Mesenchymal stem cell (in vitro differentiated cells and primary cell): ENCODE data around the gene METTL2B. TPM values are rescaled to one million over a fixed set of nuclear protein-coding genes. Genes with fewer than 3 reads are reported as not detected.
"Not testable (repeated sequence)": the region's sequence is repeated elsewhere in the genome, so short reads cannot be mapped to it uniquely, and the experiment has no call there.

Experiments
- DNase-seq: peaks from one replicate; pipeline ENCODE4 v3.0.0-alpha.2; 2013
- H2AFZ ChIP-seq: one replicate; pipeline ENCODE4 v1.6.1; 2013; ENCODE audit warnings: low read depth, mild to moderate bottlenecking, control low read depth, inconsistent platforms, low read length, moderate library complexity
- H2AK5ac ChIP-seq: 2 replicates; pipeline ENCODE4 v1.6.1; 2013; ENCODE audit warnings: low read length, moderate library complexity, mild to moderate bottlenecking, inconsistent platforms; ENCODE audit not compliant: severe bottlenecking
- H2BK120ac ChIP-seq: one replicate; pipeline ENCODE4 v1.6.1; 2013; ENCODE audit warnings: low read depth, mild to moderate bottlenecking, inconsistent platforms, low read length, moderate library complexity
- H2BK12ac ChIP-seq, 2 experiments: one replicate each; pipeline ENCODE4 v1.6.1; 2013; ENCODE audit warnings: inconsistent platforms in 2 of 2, low read length in 2 of 2, mild to moderate bottlenecking in 2 of 2, moderate library complexity in 2 of 2, control low read depth in 1 of 2
- H2BK15ac ChIP-seq: one replicate; pipeline ENCODE4 v1.6.1; 2013; ENCODE audit warnings: mild to moderate bottlenecking, low read depth, inconsistent platforms; ENCODE audit not compliant: poor library complexity, severe bottlenecking
- H2BK5ac ChIP-seq: 2 replicates; pipeline ENCODE4 v1.6.1; 2013; ENCODE audit warnings: low read depth, mild to moderate bottlenecking, low read length, control low read depth, inconsistent platforms; ENCODE audit not compliant: poor library complexity, severe bottlenecking
- H3K14ac ChIP-seq, 2 experiments: one replicate each; pipeline ENCODE4 v1.6.1; 2013; ENCODE audit warnings: inconsistent platforms in 2 of 2, low read length in 2 of 2, control low read depth in 1 of 2, mild to moderate bottlenecking in 1 of 2, moderate library complexity in 1 of 2
- H3K18ac ChIP-seq, 2 experiments: one replicate each; pipeline ENCODE4 v1.6.1; 2013; ENCODE audit warnings: inconsistent platforms in 2 of 2, low read length in 2 of 2, control low read depth in 1 of 2, low read depth in 1 of 2, mild to moderate bottlenecking in 1 of 2
- H3K23ac ChIP-seq, 2 experiments: one replicate each; pipeline ENCODE4 v1.6.1; 2013; ENCODE audit warnings: inconsistent platforms in 2 of 2, low read length in 2 of 2, mild to moderate bottlenecking in 2 of 2, moderate library complexity in 2 of 2, control low read depth in 1 of 2
- H3K27ac ChIP-seq: 2 replicates; pipeline ENCODE4 v1.5.1; 2013; ENCODE audit warnings: mild to moderate bottlenecking, moderate library complexity, low read length, control low read depth, inconsistent platforms; ENCODE audit not compliant: poor library complexity, severe bottlenecking
- H3K27me3 ChIP-seq, 2 experiments: 2 replicates each; pipeline versions ENCODE4 v1.6.1 to v1.7.0; 2013; ENCODE audit warnings: low read length in 2 of 2, mild to moderate bottlenecking in 2 of 2, moderate library complexity in 2 of 2, control low read depth in 1 of 2, inconsistent platforms in 1 of 2; ENCODE audit not compliant: control insufficient read depth in 1 of 2, insufficient read depth in 1 of 2
- H3K36me3 ChIP-seq, 2 experiments: 2 replicates each; pipeline versions ENCODE4 v1.6.1 to v1.7.0; 2013; ENCODE audit warnings: low read length in 2 of 2, control low read depth in 1 of 2, inconsistent platforms in 1 of 2, low read depth in 1 of 2, mild to moderate bottlenecking in 1 of 2; ENCODE audit not compliant: insufficient read depth in 2 of 2, control insufficient read depth in 1 of 2
- H3K4ac ChIP-seq, 2 experiments: one replicate each; pipeline ENCODE4 v1.6.1; 2013; ENCODE audit warnings: inconsistent platforms in 2 of 2, low read length in 2 of 2, mild to moderate bottlenecking in 2 of 2, moderate library complexity in 2 of 2, control low read depth in 1 of 2, low read depth in 1 of 2
- H3K4me1 ChIP-seq: 2 replicates; pipeline ENCODE4 v1.6.1; 2013; ENCODE audit warnings: low read depth, low read length, control low read depth; ENCODE audit not compliant: control insufficient read depth, insufficient read depth
- H3K4me2 ChIP-seq: 2 replicates; pipeline ENCODE4 v1.6.1; 2013; ENCODE audit warnings: low read length, mild to moderate bottlenecking, inconsistent platforms; ENCODE audit not compliant: poor library complexity, severe bottlenecking
- H3K4me3 ChIP-seq, 2 experiments: 2 replicates each; pipeline versions ENCODE4 v1.5.1 to v1.7.0; 2013; ENCODE audit warnings: low read length in 2 of 2, mild to moderate bottlenecking in 2 of 2, control low read depth in 1 of 2, low read depth in 1 of 2; ENCODE audit not compliant: insufficient read depth in 1 of 2
- H3K79me1 ChIP-seq: replicated peaks from 2 replicates; pipeline ENCODE4 v1.6.1; 2013; ENCODE audit warnings: mild to moderate bottlenecking, control low read depth, low read length, inconsistent platforms; ENCODE audit not compliant: poor library complexity, severe bottlenecking
- H3K9ac ChIP-seq: 2 replicates; pipeline ENCODE4 v1.7.0; 2013; ENCODE audit warnings: mild to moderate bottlenecking, low read length, moderate library complexity
- H3K9me3 ChIP-seq: 2 replicates; pipeline ENCODE4 v1.7.0; 2013; ENCODE audit warnings: mild to moderate bottlenecking, low read length; ENCODE audit not compliant: control insufficient read depth
- H4K8ac ChIP-seq: one replicate; pipeline ENCODE4 v1.6.1; 2013; ENCODE audit warnings: inconsistent platforms, mild to moderate bottlenecking, low read length, moderate library complexity
- H4K91ac ChIP-seq: one replicate; pipeline ENCODE4 v1.6.1; 2013; ENCODE audit warnings: mild to moderate bottlenecking, low read length, inconsistent platforms
- WGBS: methylation state at CpG from one replicate; pipeline ENCODE4 v1.1.7; 2013; ENCODE audit warnings: mixed read lengths; 5-methylcytosine and 5-hydroxymethylcytosine counted together
- small RNA-seq: library from polyadenylated mRNA; stranded (forward); fragments of <200 nt; extraction: miRNeasy Mini kit (QIAGEN cat#:217004); gene quantifications from one replicate; pipeline ENCODE3, GENCODE V24; 2013; ENCODE audit warnings: low read depth

Gene METTL2B

DNA sequence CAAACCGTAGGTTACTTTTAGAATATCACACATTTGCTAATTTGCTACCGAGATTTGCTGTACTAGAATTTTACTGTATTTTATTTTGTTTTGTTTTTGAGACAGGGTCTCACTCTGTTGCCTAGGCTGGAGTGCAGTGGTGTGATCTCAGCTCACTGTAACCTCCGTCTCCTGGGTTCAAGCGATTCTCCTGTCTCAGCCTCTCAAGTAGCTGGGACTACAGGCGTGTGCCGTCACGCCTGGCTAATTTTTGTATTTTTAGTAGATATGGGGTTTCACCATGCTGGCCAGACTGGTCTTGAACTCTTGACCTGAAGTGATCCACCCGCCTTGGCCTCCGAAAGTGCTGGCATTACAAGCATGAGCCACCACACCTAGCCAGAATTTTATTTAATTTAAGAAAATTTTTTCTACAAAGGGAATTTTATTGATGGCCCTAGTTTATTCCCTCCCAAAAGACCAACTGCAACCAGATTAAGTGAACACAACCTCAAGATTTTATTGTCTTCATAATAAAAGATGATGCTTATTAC lies 69.8 kb downstream of the METTL2B start:
- not testable (repeated sequence) for H3K4me2 ChIP-seq, H3K4ac ChIP-seq, H4K8ac ChIP-seq, H3K18ac ChIP-seq, DNase-seq, H3K27me3 ChIP-seq, H3K4me3 ChIP-seq, H3K27ac ChIP-seq, H3K79me1 ChIP-seq, H3K4me1 ChIP-seq, H3K9me3 ChIP-seq, H2BK12ac ChIP-seq, H3K14ac ChIP-seq, H2BK5ac ChIP-seq, H2BK15ac ChIP-seq, H2AK5ac ChIP-seq, H2BK120ac ChIP-seq, H4K91ac ChIP-seq, H3K9ac ChIP-seq, H3K23ac ChIP-seq, H2AFZ ChIP-seq
- 100% methylated on average over 1 of the region's 9 CpGs for WGBS
- H3K36me3 ChIP-seq, result peaks cover 15 to 47% of the 10 kb centered on the region in 2 experiments

DNA sequence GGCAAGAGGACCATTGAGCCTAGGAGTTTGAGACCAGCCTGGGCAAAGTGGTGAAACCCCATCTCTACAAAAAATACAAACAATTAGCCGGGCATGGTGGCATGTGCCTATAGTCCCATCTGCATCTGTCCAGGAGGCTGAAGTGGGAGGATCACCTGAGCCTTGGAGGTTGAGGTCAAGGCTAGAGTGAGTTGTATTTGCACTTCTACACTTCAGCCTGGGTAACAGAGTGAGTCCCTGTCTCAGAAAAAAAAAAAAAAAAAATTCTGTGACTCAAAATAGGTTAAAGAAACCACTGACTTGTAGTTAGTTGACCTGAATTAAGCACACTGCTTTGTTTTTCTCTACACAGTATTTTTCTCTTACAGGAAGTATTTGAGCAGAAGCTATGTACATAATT lies 74.4 kb downstream of the METTL2B start:
- no peak overlapping the region for H2BK120ac ChIP-seq
- peaks cover 6 to 26% of the 10 kb centered on the region in 2 experiments for H3K36me3 ChIP-seq
- no peaks in the 10 kb centered on the region for H3K27me3 ChIP-seq
- no peak overlapping the region for H4K8ac ChIP-seq
- H3K4me3 ChIP-seq, result no peak overlapping the region
- no peak overlapping the region for H4K91ac ChIP-seq
- H2BK5ac ChIP-seq, result no peak overlapping the region
- no peaks in the 10 kb centered on the region for H3K9me3 ChIP-seq
- no peak overlapping the region for H2BK15ac ChIP-seq
- peaks cover 2% of the 10 kb centered on the region for H3K79me1 ChIP-seq
- no peak overlapping the region for H3K27ac ChIP-seq
- no peak overlapping the region for H3K4ac ChIP-seq
- WGBS, result no CpG with 5 or more reads among the region's 1 CpG
- no peak overlapping the region for H2AFZ ChIP-seq
- no peak overlapping the region for H3K23ac ChIP-seq
- H3K9ac ChIP-seq, result no peak overlapping the region
- no peak overlapping the region for H3K14ac ChIP-seq
- no peak overlapping the region for H2AK5ac ChIP-seq
- no peak overlapping the region for H2BK12ac ChIP-seq
- H3K18ac ChIP-seq, result no peak overlapping the region
- H3K4me2 ChIP-seq, result no peak overlapping the region
- DNase-seq, result no peak
- H3K4me1 ChIP-seq, result peaks cover 1% of the 10 kb centered on the region

DNA sequence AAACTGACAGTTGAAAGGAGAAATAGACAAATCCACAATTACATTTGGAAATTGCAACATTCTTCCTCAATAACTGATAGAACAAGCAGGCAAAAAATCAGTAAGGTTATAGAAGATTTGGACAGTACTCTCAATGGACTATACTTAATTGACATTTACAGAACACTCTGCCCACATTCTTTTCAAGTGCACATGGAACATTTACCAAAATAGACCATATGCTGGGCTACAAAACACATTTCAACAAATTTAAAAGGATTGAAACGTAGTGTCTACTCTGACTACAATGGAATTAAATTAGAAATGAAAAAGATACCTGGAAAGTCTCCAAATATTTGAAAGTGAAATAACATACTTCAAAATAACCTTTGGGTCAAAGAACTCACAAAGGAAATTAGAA lies 77.8 kb downstream of the METTL2B start:
- not testable (repeated sequence) for H3K9me3 ChIP-seq, H2BK5ac ChIP-seq, H4K8ac ChIP-seq, H3K4me1 ChIP-seq, H3K23ac ChIP-seq, H3K79me1 ChIP-seq, H2BK120ac ChIP-seq, H3K14ac ChIP-seq, H4K91ac ChIP-seq, H2AK5ac ChIP-seq, H3K9ac ChIP-seq, H2BK12ac ChIP-seq, H3K4me2 ChIP-seq, H3K18ac ChIP-seq, H3K27ac ChIP-seq, H3K4ac ChIP-seq, H2AFZ ChIP-seq, H2BK15ac ChIP-seq, H3K4me3 ChIP-seq, H3K27me3 ChIP-seq, DNase-seq
- peaks cover 3 to 16% of the 10 kb centered on the region in 2 experiments for H3K36me3 ChIP-seq
- WGBS, result no CpG with 5 or more reads among the region's 1 CpG

Small RNA genes within 50 kb of the gene (small RNA-seq; reads per million reads assigned to genes)
- not detected for gene AC010655.1
- not detected for gene AC010655.2
- gene RF00017, result not detected
- gene RNU7-54P, result not detected
